Peyer's patch (tissue), 4 donors: Measurements from ENCODE around the gene SMG1.

Experiments used
- CTCF ChIP-seq, 6 experiments: fragments of 450-650 bp in 4 of 6; fragments of 200-600 bp in 2 of 6; sonication (generic) in 1 of 6; IDR thresholded peaks; one replicate each; pipeline ENCODE4 v1.5.1; 2017 to 2019; ENCODE audit warnings: antibody characterized with exemption in 6 of 6, mild to moderate bottlenecking in 3 of 6, moderate library complexity in 1 of 6
- POLR2A ChIP-seq, 2 donors: fragments of 450-650 bp; IDR thresholded peaks; one replicate each; pipeline ENCODE4 v1.5.1; 2017; ENCODE audit warnings: antibody characterized with exemption in 2 of 2, mild to moderate bottlenecking in 2 of 2, moderate library complexity in 2 of 2

- TF ChIP-seq CTCF (IDR thresholded peaks at IDR 0.05) (no peak), POLR2A (IDR thresholded peaks at IDR 0.05) (no peak)
Measured at GRCh38 chr16:18855196-18855595, 71.0 kb downstream of the SMG1 start.
